Fibroblast of lung (primary cell): ENCODE measurements around the gene SACS.

Experiments used
- EZH2 ChIP-seq: IDR thresholded peaks from 2 replicates; pipeline ENCODE4 v1.5.1; 2012; ENCODE audit warnings: low read length, control low read depth, mild to moderate bottlenecking; ENCODE audit errors: missing control alignments
- TF ChIP-seq, protein P1 (sequence below), 2 donors: IDR thresholded peaks in 1 of 2; conservative IDR thresholded peaks in 1 of 2; 1 replicate in 1 of 2; 2 replicates in 1 of 2; pipeline ENCODE4 v1.5.1; 2011 to 2012; ENCODE audit warnings: low read length in 2 of 2, control low read depth in 1 of 2, inconsistent platforms in 1 of 2, low read depth in 1 of 2, mild to moderate bottlenecking in 1 of 2

DNA sequence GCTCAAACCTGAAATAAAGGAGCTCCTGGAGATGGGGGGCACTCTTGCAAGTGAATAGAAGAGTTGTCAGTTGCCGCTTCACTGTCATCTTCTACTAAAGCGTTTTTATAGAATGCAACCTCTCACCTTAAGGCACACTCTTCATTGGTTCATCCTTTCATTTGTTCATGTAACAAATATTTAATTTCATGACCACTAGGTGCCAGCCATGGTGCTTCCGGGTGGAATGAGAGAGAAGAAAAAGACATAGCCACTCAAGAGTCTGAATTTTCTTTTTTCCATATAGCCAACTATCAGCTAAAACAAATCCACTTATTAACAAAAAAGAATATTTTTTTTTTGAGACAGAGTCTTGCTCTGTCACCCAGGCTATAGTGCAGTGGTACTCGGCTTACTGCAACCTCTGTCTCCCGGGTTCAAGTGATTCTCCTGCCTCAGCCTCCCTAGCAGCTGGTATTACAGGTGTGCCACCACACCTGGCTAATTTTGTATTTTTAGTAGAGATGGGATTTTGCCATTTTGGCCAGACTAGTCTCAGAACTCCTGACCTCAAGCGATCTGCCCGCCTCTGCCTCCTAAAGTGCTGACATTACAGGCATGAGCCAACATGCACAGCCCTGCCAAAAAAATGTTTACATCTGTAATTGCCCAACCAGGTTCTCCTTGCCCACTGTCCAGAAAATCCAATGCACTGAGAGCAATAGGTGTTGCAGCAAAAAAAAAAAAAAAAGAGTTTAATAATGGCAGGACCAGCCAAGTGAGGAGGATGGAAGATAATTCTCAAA, 22.1 kb upstream of the SACS start:
- no peak for TF ChIP-seq EZH2
- TF ChIP-seq, protein P1, sequence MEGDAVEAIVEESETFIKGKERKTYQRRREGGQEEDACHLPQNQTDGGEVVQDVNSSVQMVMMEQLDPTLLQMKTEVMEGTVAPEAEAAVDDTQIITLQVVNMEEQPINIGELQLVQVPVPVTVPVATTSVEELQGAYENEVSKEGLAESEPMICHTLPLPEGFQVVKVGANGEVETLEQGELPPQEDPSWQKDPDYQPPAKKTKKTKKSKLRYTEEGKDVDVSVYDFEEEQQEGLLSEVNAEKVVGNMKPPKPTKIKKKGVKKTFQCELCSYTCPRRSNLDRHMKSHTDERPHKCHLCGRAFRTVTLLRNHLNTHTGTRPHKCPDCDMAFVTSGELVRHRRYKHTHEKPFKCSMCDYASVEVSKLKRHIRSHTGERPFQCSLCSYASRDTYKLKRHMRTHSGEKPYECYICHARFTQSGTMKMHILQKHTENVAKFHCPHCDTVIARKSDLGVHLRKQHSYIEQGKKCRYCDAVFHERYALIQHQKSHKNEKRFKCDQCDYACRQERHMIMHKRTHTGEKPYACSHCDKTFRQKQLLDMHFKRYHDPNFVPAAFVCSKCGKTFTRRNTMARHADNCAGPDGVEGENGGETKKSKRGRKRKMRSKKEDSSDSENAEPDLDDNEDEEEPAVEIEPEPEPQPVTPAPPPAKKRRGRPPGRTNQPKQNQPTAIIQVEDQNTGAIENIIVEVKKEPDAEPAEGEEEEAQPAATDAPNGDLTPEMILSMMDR (conservative IDR thresholded peaks at IDR 0.05 in 1 of 2, IDR thresholded peaks at IDR 0.05 in 1 of 2; ENCODE audit: low read depth in 1 of 2, low read length in 2 of 2) = no peak
